SK-N-SH treated with all-trans-retinoic acid at 6 μM for 48 hours (cell line): ENCODE results near the gene SLC19A1.

Experiments
- ATAC-seq: fragments of 200-7000 bp; cut with Tn5 transposase; 3 replicates; pipeline ENCODE4 v1.9.1; 2020; ENCODE audit warnings: mild to moderate bottlenecking, moderate library complexity
- ARNTL ChIP-seq: fragments of 450-650 bp; formaldehyde crosslinking; IDR thresholded peaks from 2 replicates; pipeline ENCODE4 v1.5.0; 2020; ENCODE audit warnings: low read depth, mild to moderate bottlenecking, moderate library complexity, borderline replicate concordance
- BACH2 ChIP-seq: fragments of 250-450 bp; sonication (Bioruptor Pico); IDR thresholded peaks from 2 replicates; pipeline ENCODE4 v1.9.0; 2021; ENCODE audit warnings: mild to moderate bottlenecking, borderline replicate concordance
- CSDC2 ChIP-seq: fragments of 250-450 bp; sonication (Bioruptor Pico); IDR thresholded peaks from 2 replicates; pipeline ENCODE4 v1.5.0; 2020; ENCODE audit warnings: mild to moderate bottlenecking, moderate library complexity
- ESRRG ChIP-seq: fragments of 250-450 bp; sonication (Bioruptor Pico); IDR thresholded peaks from 2 replicates; pipeline ENCODE4 v1.6.1; 2021; ENCODE audit warnings: mild to moderate bottlenecking
- GLIS3 ChIP-seq: fragments of 250-450 bp; sonication (Bioruptor Pico); IDR thresholded peaks from 2 replicates; pipeline ENCODE4 v1.5.0; 2020; ENCODE audit warnings: mild to moderate bottlenecking, moderate library complexity
- ISL1 ChIP-seq: fragments of 250-450 bp; sonication (Bioruptor Pico); IDR thresholded peaks from 2 replicates; pipeline ENCODE4 v2.1.2; 2022; ENCODE audit warnings: mild to moderate bottlenecking, moderate library complexity
- PATZ1 ChIP-seq: fragments of 250-450 bp; sonication (Bioruptor Pico); IDR thresholded peaks from 2 replicates; pipeline ENCODE4 v1.8.0; 2020; ENCODE audit warnings: mild to moderate bottlenecking, moderate library complexity, borderline replicate concordance
- POU6F1 ChIP-seq: fragments of 250-450 bp; sonication (Bioruptor Pico); IDR thresholded peaks from 2 replicates; pipeline ENCODE4 v1.8.0; 2021; ENCODE audit warnings: low read depth, mild to moderate bottlenecking, moderate library complexity, borderline replicate concordance
- RARB ChIP-seq: fragments of 250-450 bp; sonication (Bioruptor Pico); IDR thresholded peaks from 2 replicates; pipeline ENCODE4 v1.8.0; 2021; ENCODE audit warnings: mild to moderate bottlenecking, moderate library complexity
- SNAI2 ChIP-seq: fragments of 250-450 bp; sonication (Bioruptor Pico); IDR thresholded peaks from 2 replicates; pipeline ENCODE4 v1.5.0; 2020; ENCODE audit warnings: mild to moderate bottlenecking, moderate library complexity
- TCF4 ChIP-seq: fragments of 250-450 bp; sonication (Bioruptor Pico); IDR thresholded peaks from 2 replicates; pipeline ENCODE4 v1.8.0; 2021; ENCODE audit warnings: mild to moderate bottlenecking, moderate library complexity, borderline replicate concordance
- TOX ChIP-seq: fragments of 250-450 bp; sonication (Bioruptor Pico); IDR thresholded peaks from 2 replicates; pipeline ENCODE4 v1.8.0; 2021; ENCODE audit warnings: mild to moderate bottlenecking, moderate library complexity, borderline replicate concordance
- ZC3H10 ChIP-seq: fragments of 250-450 bp; sonication (Bioruptor Pico); IDR thresholded peaks from 2 replicates; pipeline ENCODE4 v1.5.1; 2021; ENCODE audit warnings: mild to moderate bottlenecking, moderate library complexity
- ZFP3 ChIP-seq: fragments of 250-450 bp; sonication (Bioruptor Pico); IDR thresholded peaks from 2 replicates; pipeline ENCODE4 v1.5.0; 2020; ENCODE audit warnings: mild to moderate bottlenecking, moderate library complexity
- ZFP30 ChIP-seq: fragments of 450-650 bp; formaldehyde crosslinking; IDR thresholded peaks from 2 replicates; pipeline ENCODE4 v1.5.0; 2022; ENCODE audit warnings: mild to moderate bottlenecking, moderate library complexity
- ZNF565 ChIP-seq: fragments of 450-650 bp; formaldehyde crosslinking; conservative IDR thresholded peaks from 2 replicates; pipeline ENCODE4 v1.5.0; 2020; ENCODE audit warnings: low read depth, mild to moderate bottlenecking, moderate library complexity
- ZNF70 ChIP-seq: fragments of 450-650 bp; formaldehyde crosslinking; IDR thresholded peaks from 2 replicates; pipeline ENCODE4 v1.5.0; 2020; ENCODE audit warnings: mild to moderate bottlenecking, moderate library complexity
- ZNF8 ChIP-seq: fragments of 450-650 bp; formaldehyde crosslinking; IDR thresholded peaks from 2 replicates; pipeline ENCODE4 v1.5.0; 2020; ENCODE audit warnings: mild to moderate bottlenecking, moderate library complexity
- TF ChIP-seq, protein P1 (sequence below): fragments of 250-450 bp; sonication (Bioruptor Pico); IDR thresholded peaks from 2 replicates; pipeline ENCODE4 v1.5.1; 2021; ENCODE audit warnings: mild to moderate bottlenecking, moderate library complexity
- TF ChIP-seq, protein P2 (sequence below): fragments of 250-450 bp; sonication (Bioruptor Pico); IDR thresholded peaks from 2 replicates; pipeline ENCODE4 v1.5.0; 2020; ENCODE audit warnings: mild to moderate bottlenecking, moderate library complexity

The SLC19A1 gene

DNA sequence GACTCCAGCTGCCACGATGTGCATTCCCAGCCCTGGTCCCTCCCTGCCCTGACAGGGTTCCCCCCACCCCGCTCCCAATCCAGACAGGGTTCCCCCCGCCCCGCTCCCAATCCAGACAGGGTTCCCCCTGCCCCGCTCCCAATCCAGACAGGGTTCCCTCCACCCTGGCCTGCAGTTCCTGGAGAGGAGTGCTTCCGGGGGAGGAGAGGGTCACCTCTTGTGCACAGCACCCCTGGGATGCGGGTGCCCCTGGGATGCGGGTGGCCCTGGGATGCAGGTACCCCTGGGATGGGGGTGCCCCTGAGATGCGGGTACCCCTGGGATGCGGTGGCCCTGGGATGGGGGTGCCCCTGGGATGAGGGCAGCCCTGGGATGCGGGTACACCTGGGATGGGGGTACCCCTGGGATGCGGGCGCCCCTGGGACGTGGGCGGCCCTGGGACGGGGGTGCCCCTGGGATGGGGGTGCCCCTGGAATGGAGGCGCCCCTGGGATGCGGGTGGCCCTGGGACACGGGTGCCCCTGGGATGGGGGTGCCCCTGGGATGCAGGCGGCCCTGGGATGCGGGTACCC is 36.7 kb upstream of the SLC19A1 start (continued):
- TF ChIP-seq GLIS3 (CRISPR knock-in tag) (no peak), TOX (CRISPR knock-in tag) (no peak)
- TF ChIP-seq, protein P1, sequence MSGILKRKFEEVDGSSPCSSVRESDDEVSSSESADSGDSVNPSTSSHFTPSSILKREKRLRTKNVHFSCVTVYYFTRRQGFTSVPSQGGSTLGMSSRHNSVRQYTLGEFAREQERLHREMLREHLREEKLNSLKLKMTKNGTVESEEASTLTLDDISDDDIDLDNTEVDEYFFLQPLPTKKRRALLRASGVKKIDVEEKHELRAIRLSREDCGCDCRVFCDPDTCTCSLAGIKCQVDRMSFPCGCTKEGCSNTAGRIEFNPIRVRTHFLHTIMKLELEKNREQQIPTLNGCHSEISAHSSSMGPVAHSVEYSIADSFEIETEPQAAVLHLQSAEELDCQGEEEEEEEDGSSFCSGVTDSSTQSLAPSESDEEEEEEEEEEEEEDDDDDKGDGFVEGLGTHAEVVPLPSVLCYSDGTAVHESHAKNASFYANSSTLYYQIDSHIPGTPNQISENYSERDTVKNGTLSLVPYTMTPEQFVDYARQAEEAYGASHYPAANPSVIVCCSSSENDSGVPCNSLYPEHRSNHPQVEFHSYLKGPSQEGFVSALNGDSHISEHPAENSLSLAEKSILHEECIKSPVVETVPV (CRISPR knock-in tag) = no peak

DNA sequence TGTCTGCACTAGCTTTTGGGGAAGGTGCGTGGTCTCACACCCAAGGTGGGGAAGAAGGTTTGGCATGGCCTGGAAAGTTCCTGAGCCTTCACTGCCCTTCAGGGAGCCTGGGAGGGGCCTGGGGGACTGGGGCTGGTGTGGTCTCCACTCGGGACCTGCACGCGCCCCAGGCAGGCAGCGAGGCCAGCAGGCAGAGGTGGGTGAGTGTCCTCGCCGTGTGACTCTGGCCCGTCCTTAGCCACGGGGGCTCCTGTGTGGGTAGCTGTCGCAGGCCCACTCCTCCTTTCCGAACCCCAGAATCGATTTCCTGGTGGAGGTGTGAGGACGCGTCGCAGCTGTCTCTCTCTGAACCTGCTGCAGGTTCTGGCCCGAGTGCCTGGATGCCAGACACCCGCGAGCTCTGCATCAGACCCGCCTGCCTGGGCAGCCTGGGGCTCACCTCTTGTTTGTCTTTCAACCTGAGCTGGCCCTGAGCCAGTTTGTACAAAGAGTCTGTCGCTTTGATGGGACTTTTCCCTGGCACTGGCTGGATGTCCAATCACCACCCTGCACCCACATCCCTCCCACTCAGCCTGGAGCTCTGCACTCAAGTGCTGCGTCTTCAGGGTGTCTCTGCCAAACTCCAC is 36.0 kb upstream of the SLC19A1 start:
- TF ChIP-seq ZNF565 (CRISPR knock-in tag) (no peak), ZFP3 (CRISPR knock-in tag) (no peak)
- TF ChIP-seq, protein P2, sequence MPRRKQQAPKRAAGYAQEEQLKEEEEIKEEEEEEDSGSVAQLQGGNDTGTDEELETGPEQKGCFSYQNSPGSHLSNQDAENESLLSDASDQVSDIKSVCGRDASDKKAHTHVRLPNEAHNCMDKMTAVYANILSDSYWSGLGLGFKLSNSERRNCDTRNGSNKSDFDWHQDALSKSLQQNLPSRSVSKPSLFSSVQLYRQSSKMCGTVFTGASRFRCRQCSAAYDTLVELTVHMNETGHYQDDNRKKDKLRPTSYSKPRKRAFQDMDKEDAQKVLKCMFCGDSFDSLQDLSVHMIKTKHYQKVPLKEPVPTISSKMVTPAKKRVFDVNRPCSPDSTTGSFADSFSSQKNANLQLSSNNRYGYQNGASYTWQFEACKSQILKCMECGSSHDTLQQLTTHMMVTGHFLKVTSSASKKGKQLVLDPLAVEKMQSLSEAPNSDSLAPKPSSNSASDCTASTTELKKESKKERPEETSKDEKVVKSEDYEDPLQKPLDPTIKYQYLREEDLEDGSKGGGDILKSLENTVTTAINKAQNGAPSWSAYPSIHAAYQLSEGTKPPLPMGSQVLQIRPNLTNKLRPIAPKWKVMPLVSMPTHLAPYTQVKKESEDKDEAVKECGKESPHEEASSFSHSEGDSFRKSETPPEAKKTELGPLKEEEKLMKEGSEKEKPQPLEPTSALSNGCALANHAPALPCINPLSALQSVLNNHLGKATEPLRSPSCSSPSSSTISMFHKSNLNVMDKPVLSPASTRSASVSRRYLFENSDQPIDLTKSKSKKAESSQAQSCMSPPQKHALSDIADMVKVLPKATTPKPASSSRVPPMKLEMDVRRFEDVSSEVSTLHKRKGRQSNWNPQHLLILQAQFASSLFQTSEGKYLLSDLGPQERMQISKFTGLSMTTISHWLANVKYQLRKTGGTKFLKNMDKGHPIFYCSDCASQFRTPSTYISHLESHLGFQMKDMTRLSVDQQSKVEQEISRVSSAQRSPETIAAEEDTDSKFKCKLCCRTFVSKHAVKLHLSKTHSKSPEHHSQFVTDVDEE (CRISPR knock-in tag) = no peak
- ATAC-seq = no peak

GRCh38 chr21:45577801-45578175 is 35.5 kb upstream of the SLC19A1 start:
- TF ChIP-seq ZNF70 (CRISPR knock-in tag) (no peak), TCF4 (no peak), POU6F1 (CRISPR knock-in tag) (no peak), ZNF8 (CRISPR knock-in tag) (no peak), ZFP30 (CRISPR knock-in tag) (no peak), BACH2 (CRISPR knock-in tag) (no peak)
- ATAC-seq = no peak

- TF ChIP-seq SNAI2 (no peak), PATZ1 (CRISPR knock-in tag) (no peak), ZNF8 (CRISPR knock-in tag) (no peak), TCF4 (no peak), GLIS3 (CRISPR knock-in tag) (no peak), TOX (CRISPR knock-in tag) (no peak), ESRRG (CRISPR knock-in tag) (no peak), ARNTL (CRISPR knock-in tag) (no peak), ISL1 (CRISPR knock-in tag) (no peak), POU6F1 (CRISPR knock-in tag) (no peak), RARB (no peak), CSDC2 (CRISPR knock-in tag) (no peak), ZC3H10 (no peak)
- TF ChIP-seq, protein P1 (CRISPR knock-in tag) = no peak
These were observed 34.8 kb upstream of the SLC19A1 start for GRCh38 chr21:45576838-45577737.

More at GRCh38 chr21:45576838-45577737, 34.8 kb upstream of the SLC19A1 start:
- no peak for ATAC-seq
